Measurements from ENCODE around the gene ZFP62.
"Not testable (repeated sequence)": the region's sequence is repeated elsewhere in the genome, so short reads cannot be mapped to it uniquely, and the experiment has no call there.

Gene ZFP62

DNA sequence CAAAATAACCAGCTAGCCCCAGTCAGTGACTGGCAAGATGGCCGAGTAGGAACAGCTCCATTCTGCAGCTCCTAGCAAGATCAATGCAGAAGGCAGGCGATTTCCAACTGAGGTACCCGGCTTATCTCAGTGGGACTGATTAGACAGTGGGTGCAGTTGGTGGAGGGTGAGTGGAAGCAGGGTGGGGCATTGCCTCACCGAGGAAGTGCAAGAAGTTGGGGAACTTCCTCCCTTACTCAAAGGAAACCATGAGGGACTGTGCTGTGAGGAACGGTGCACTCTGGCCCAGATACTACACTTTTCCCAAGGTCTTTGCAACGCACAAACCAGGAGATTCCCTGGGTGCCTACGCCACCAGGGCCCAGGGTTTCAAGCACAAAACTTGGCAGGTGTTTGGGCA, 28.3 kb upstream of the ZFP62 start:
- H3K4me3 ChIP-seq (ENCODE audit: low read length), result no peak overlapping the region
- H3K4me1 ChIP-seq (ENCODE audit: control insufficient read depth, insufficient read depth, low read length), result no peaks in the 10 kb centered on the region
- H3K9ac ChIP-seq (ENCODE audit: low read length), result no peak overlapping the region
- H3K9me3 ChIP-seq (ENCODE audit: control insufficient read depth, low read length), result peaks cover 6% of the 10 kb centered on the region
- no peak for DNase-seq (ENCODE audit: low read depth)
- H3K36me3 ChIP-seq (ENCODE audit: control insufficient read depth, insufficient read depth, low read length, severe bottlenecking), result no peaks in the 10 kb centered on the region
- H3K27me3 ChIP-seq (replicated peaks; ENCODE audit: control insufficient read depth, insufficient read depth, low read length), result no peaks in the 10 kb centered on the region

DNA sequence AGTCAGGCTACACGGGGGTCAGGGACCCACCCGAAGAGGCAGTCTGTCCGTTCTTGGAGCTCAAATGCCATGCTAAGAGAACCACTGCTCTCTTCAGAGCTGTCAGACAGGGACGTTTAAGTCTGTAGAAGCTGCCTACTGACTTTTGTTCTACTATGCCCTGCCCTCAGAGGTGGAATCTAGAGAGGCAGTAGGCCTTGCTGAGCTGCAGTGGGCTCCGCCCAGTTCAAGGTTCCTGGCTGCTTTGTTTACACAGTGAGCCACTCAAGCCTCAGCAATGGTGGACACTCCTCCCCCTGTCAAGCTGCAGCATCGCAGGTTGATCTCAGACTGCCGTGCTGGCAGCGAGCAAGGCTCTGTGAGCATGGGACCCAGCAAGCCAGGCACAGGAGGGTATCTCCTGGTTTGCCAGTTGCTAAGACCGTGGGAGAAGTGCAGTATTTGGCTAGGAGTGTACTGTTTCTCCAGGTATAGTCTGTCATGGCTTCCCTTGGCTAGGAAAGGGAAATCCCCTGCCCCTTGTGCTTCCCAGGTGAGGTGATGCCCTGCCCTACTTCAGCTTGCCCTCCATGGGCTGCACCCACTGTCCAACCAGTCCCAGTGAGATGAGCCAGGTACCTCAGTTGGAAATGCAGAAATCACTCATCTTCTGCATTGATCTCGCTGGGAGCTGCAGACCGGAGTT, 24.9 kb upstream of the ZFP62 start:
- not testable (repeated sequence) for H3K4me3 ChIP-seq (ENCODE audit: low read length); H3K9me3 ChIP-seq (ENCODE audit: control insufficient read depth, low read length); H3K36me3 ChIP-seq (ENCODE audit: control insufficient read depth, insufficient read depth, low read length, severe bottlenecking); H3K27me3 ChIP-seq (replicated peaks; ENCODE audit: control insufficient read depth, insufficient read depth, low read length); DNase-seq (ENCODE audit: low read depth); H3K9ac ChIP-seq (ENCODE audit: low read length); H3K4me1 ChIP-seq (ENCODE audit: control insufficient read depth, insufficient read depth, low read length)

DNA sequence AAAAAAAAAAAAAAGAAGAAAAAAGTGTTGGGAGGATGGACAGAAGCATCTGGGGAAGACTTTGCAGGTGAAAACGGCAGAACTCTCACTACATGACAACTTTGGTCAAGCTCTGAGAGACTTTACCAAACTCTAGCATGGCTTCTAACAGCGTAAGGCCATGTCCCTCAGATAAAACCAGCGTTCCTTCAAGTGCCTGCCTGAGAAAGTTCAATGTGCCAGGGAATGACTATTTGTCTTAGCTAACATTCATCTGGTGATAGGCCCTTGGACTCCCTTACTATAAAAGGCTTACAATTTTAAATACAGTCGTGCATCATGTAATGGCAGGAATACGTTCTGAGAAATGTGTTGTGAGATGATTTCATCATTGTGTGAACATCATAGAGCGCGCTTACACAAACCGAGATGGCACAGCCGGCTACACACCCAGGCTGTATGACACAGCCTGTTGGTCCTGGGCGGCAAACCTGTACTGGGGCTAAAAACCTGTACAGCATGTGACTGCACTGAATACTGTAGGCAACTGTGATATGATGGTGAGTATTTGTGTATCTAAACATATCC, 14.9 kb upstream of the ZFP62 start:
- H3K36me3 ChIP-seq (ENCODE audit: control insufficient read depth, insufficient read depth, low read length, severe bottlenecking), result no peaks in the 10 kb centered on the region
- peaks cover 3% of the 10 kb centered on the region for H3K27me3 ChIP-seq (replicated peaks; ENCODE audit: control insufficient read depth, insufficient read depth, low read length)
- no peak overlapping the region for H3K9ac ChIP-seq (ENCODE audit: low read length)
- H3K4me3 ChIP-seq (ENCODE audit: low read length), result no peak overlapping the region
- no peaks in the 10 kb centered on the region for H3K9me3 ChIP-seq (ENCODE audit: control insufficient read depth, low read length)
- no peaks in the 10 kb centered on the region for H3K4me1 ChIP-seq (ENCODE audit: control insufficient read depth, insufficient read depth, low read length)
- no peak for DNase-seq (ENCODE audit: low read depth)

DNA sequence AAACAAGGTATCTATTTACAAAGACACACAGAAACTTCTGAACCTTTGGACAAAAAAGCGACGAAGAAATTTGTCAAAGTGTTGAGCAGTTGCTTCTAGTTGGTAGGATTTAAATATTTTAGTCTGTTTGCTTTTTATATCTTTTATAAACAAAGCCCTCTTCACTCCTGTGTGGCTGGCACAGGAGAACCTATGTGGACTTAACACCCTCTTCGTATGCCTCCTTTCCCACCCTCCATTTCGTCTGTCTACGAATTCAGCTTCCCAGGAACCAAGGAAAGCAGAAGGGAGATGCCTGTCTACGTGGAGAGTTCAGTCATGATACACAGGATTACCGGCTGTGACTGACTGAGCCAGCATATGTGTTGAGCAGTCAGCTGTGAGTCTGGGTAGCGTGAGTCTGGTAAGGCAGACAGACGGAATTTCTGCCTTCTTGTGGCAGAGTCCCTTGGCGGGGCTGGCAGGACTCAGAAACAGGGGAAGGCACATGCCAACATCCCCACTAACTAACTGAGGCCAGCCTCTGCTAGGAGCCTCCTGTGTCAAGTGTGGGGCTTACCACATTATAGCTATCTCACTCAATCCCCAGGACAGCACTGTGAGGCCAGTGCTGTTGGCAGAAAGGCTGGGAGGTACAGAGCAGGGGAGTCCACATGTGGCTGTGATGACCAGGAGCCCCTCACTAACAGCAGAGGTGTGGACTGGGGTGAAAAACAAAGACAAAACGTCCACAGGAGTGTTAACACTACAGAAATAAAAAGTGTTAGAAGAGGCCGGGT, 13.9 kb upstream of the ZFP62 start:
- no peak overlapping the region for H3K9ac ChIP-seq (ENCODE audit: low read length)
- H3K36me3 ChIP-seq (ENCODE audit: control insufficient read depth, insufficient read depth, low read length, severe bottlenecking), result no peaks in the 10 kb centered on the region
- H3K4me1 ChIP-seq (ENCODE audit: control insufficient read depth, insufficient read depth, low read length), result peaks cover 5% of the 10 kb centered on the region
- H3K27me3 ChIP-seq (replicated peaks; ENCODE audit: control insufficient read depth, insufficient read depth, low read length), result peaks cover 3% of the 10 kb centered on the region
- H3K9me3 ChIP-seq (ENCODE audit: control insufficient read depth, low read length), result no peaks in the 10 kb centered on the region
- H3K4me3 ChIP-seq (ENCODE audit: low read length), result no peak overlapping the region
- DNase-seq (ENCODE audit: low read depth), result no peak

DNA sequence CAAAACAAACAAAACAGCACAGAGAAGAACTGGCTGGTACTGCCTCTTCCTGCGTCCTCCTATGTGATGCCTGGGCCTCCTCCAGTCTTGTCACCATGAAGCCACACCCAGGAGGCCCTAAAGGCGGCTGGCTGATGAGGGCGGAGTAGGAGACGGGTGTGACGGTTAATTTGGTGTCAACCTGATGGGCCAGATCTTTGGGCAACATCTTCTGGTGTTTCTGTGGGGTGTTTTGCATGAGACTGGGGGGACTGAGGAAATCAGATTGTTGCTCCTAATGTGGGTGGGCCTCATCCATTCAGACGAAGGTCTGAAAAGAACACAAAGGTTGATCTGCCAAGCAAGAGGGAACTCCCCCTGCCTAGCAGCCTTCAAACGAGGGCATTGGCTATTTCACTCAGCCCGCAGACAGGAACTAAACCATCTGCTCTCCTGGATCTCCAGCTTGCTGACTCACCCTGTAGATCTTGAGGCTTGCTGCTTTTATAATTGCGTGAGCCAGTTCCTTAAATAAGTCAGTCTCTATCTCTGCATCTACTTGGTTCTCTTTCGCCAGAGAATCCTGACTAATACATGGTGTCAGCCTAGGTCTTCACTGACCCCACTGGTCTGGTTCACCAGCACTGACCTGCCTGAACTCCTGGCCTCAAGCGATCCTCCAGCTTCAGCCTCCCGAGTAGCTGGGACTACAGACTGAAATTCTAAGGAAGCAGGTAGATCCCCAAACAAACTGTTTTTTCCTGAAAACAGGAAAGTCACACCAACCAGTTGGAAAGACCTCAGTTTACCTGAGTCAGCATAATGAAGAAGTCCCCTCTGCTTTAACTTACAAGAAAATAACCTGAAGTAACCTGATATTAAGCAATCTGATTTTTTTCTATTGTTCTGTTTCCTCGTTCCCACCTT, 12.8 kb upstream of the ZFP62 start:
- Histone ChIP-seq H3K27me3 (replicated peaks; ENCODE audit: control insufficient read depth, insufficient read depth, low read length) (peaks cover 3% of the 10 kb centered on the region), H3K9ac (ENCODE audit: low read length) (no peak overlapping the region), H3K4me3 (ENCODE audit: low read length) (no peak overlapping the region), H3K9me3 (ENCODE audit: control insufficient read depth, low read length) (no peaks in the 10 kb centered on the region), H3K36me3 (ENCODE audit: control insufficient read depth, insufficient read depth, low read length, severe bottlenecking) (no peaks in the 10 kb centered on the region), H3K4me1 (ENCODE audit: control insufficient read depth, insufficient read depth, low read length) (peaks cover 10% of the 10 kb centered on the region)
- DNase-seq (ENCODE audit: low read depth), result no peak

DNA sequence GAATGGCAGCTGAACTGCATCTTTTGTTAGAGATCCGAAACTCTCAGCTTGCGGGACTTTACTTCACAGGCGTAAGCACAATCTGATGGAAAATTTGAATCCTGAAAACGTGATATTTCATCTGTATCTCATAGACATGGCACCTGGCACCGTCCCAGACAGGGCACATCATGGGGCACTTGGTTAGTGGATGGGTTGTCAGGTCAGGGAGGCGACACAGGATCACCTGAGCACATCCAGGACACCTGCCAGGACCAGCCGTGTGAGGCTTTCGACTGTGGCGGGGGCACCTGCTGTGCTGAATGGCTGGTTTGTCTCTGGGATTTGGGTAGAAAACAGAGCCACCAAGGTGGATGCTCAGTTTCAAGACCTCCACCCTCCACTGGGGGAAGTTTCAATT, 11.3 kb upstream of the ZFP62 start:
- Histone ChIP-seq H3K9me3 (ENCODE audit: control insufficient read depth, low read length) (no peaks in the 10 kb centered on the region), H3K36me3 (ENCODE audit: control insufficient read depth, insufficient read depth, low read length, severe bottlenecking) (no peaks in the 10 kb centered on the region), H3K4me3 (ENCODE audit: low read length) (no peak overlapping the region), H3K27me3 (replicated peaks; ENCODE audit: control insufficient read depth, insufficient read depth, low read length) (peaks cover 3% of the 10 kb centered on the region), H3K9ac (ENCODE audit: low read length) (no peak overlapping the region), H3K4me1 (ENCODE audit: control insufficient read depth, insufficient read depth, low read length) (peaks cover 10% of the 10 kb centered on the region)
- no peak for DNase-seq (ENCODE audit: low read depth)

DNA sequence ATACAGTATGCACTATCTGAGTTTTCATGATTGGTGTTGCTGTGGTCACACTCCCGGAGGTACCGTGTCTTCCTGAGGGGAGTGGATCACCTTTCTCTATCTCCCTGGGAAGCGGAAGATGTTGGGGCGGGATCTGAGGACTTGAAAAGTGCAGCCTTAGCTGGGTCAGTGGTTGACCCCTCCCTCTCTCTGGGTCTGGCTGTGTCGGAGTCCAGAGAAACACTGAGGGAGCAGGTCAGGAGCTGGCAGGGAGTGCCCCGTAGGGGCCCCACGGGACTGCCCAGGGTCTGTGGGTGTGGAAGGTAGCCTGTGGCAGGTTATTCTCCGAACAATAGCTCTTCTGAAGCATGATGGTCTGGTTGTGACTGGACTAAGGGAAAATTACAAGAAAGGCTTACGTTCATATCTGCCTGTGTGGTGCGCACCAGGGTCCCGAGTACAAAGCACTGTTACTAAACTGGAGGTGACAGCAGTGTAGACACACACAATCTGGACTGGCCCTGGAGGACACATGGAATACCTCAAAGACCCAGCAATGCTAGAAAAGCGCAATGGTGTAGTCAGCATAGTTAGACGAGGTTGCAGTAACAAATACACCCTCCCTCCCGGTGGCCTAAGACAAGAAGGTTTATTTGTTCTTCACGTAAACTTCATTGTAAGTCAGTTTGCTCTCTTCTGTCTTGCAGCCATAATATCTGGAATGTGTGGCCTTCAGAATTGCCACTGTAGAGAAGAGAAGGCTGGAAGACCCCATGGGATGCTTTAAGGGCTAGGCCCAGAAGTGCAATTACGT, 9.4 kb upstream of the ZFP62 start:
- no peak overlapping the region for H3K4me3 ChIP-seq (ENCODE audit: low read length)
- peaks cover 10% of the 10 kb centered on the region for H3K4me1 ChIP-seq (ENCODE audit: control insufficient read depth, insufficient read depth, low read length)
- H3K36me3 ChIP-seq (ENCODE audit: control insufficient read depth, insufficient read depth, low read length, severe bottlenecking), result no peaks in the 10 kb centered on the region
- H3K9ac ChIP-seq (ENCODE audit: low read length), result no peak overlapping the region
- no peak for DNase-seq (ENCODE audit: low read depth)
- no peaks in the 10 kb centered on the region for H3K9me3 ChIP-seq (ENCODE audit: control insufficient read depth, low read length)
- peaks cover 3% of the 10 kb centered on the region for H3K27me3 ChIP-seq (replicated peaks; ENCODE audit: control insufficient read depth, insufficient read depth, low read length)

DNA sequence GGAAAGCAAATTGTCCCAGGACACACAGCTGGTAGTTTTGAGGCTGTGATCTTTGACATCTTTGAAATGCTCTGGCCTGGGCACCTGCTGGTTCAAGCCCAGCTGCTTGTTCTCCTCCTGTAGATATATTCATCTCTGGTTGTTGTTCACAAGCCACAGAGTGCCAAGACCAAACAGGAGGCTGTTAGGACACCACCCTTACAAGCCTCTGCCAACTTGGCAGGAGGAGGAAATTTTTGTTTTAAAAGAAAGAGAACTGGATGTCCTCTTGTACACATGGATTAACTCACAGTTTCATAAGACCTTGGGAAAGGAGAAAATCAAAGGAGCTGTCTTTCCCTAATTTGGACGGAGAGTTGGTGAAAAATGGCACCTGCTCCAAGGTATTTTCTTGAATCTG, 8.5 kb upstream of the ZFP62 start:
- no peak overlapping the region for H3K9ac ChIP-seq (ENCODE audit: low read length)
- peak; percentile 34 for DNase-seq (ENCODE audit: low read depth)
- H3K27me3 ChIP-seq (replicated peaks; ENCODE audit: control insufficient read depth, insufficient read depth, low read length), result no peaks in the 10 kb centered on the region
- H3K36me3 ChIP-seq (ENCODE audit: control insufficient read depth, insufficient read depth, low read length, severe bottlenecking), result no peaks in the 10 kb centered on the region
- no peak overlapping the region for H3K4me3 ChIP-seq (ENCODE audit: low read length)
- H3K4me1 ChIP-seq (ENCODE audit: control insufficient read depth, insufficient read depth, low read length), result peaks cover 10% of the 10 kb centered on the region
- no peaks in the 10 kb centered on the region for H3K9me3 ChIP-seq (ENCODE audit: control insufficient read depth, low read length)

DNA sequence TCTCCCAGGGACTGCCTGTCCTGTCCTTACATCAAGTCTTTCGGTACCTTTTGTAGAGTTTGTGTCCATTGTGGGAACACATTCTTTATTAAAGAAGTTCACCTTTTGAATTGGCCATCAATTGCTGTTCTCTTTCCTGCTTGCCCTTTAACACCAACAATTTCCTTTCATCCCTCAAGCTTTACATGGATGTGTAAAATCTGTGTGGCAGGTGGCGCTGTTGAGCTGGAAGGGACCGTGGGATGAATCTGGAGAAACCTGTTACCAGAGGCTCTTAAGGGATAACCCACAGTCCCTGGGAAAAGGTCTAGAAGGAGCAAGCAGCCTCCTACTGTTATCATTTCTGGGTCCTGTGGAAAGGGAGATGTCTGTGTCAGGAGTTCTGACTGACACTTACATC, 7.9 kb upstream of the ZFP62 start:
- Histone ChIP-seq H3K4me1 (ENCODE audit: control insufficient read depth, insufficient read depth, low read length) (peaks cover 10% of the 10 kb centered on the region), H3K9ac (ENCODE audit: low read length) (no peak overlapping the region), H3K4me3 (ENCODE audit: low read length) (no peak overlapping the region), H3K36me3 (ENCODE audit: control insufficient read depth, insufficient read depth, low read length, severe bottlenecking) (no peaks in the 10 kb centered on the region), H3K27me3 (replicated peaks; ENCODE audit: control insufficient read depth, insufficient read depth, low read length) (no peaks in the 10 kb centered on the region), H3K9me3 (ENCODE audit: control insufficient read depth, low read length) (no peaks in the 10 kb centered on the region)
- peak; percentile 89 for DNase-seq (ENCODE audit: low read depth)

DNA sequence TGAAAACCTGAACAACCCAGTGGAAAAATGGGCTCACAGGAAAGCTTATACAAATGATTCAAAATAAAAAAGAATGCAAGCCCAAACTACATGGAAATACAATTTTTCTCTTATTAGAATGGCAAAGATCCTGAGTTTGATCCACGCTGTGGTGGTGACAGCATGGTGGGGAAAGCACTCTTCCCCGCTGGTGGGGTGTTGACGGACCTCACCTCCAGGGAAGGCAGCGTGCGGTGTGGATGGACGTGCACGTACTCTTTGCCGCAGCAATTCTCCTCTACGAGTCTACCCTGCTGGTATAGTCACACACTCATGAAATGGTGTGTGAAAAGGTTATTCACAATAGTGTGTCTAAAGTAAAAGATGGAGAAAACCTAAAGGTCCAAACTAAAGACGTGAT, 5.9 kb upstream of the ZFP62 start:
- DNase-seq (ENCODE audit: low read depth), result no peak
- Histone ChIP-seq H3K9me3 (ENCODE audit: control insufficient read depth, low read length) (no peaks in the 10 kb centered on the region), H3K4me1 (ENCODE audit: control insufficient read depth, insufficient read depth, low read length) (peaks cover 10% of the 10 kb centered on the region), H3K27me3 (replicated peaks; ENCODE audit: control insufficient read depth, insufficient read depth, low read length) (no peaks in the 10 kb centered on the region), H3K4me3 (ENCODE audit: low read length) (no peak overlapping the region), H3K9ac (ENCODE audit: low read length) (no peak overlapping the region), H3K36me3 (ENCODE audit: control insufficient read depth, insufficient read depth, low read length, severe bottlenecking) (no peaks in the 10 kb centered on the region)

Measured in adipocyte (in vitro differentiated cells).